Renal cortex interstitium (tissue), 15 donors: ENCODE results near the gene OSBPL7. TPM values are rescaled to one million over a fixed set of nuclear protein-coding genes. Genes with fewer than 3 reads are reported as not detected.

Experiments used
- DNase-seq, 11 donors: peaks; one replicate each; pipeline ENCODE4 v3.0.0-alpha.2; 2013; ENCODE audit warnings: low read depth in 9 of 11, low spot score in 4 of 11; ENCODE audit errors: extremely low read depth in 1 of 11
- long read RNA-seq, 16 experiments: transcript quantifications; one replicate each; lab custom pipeline, GENCODE V29; 2026
- polyA plus RNA-seq, 3 donors: library from polyadenylated mRNA; unstranded; fragments of 120-200 nt; gene quantifications; one replicate each; pipeline ENCODE4 v1.2.1, GENCODE V29; 2013; ENCODE audit not compliant: insufficient read length in 3 of 3

OSBPL7 gene, protein sequence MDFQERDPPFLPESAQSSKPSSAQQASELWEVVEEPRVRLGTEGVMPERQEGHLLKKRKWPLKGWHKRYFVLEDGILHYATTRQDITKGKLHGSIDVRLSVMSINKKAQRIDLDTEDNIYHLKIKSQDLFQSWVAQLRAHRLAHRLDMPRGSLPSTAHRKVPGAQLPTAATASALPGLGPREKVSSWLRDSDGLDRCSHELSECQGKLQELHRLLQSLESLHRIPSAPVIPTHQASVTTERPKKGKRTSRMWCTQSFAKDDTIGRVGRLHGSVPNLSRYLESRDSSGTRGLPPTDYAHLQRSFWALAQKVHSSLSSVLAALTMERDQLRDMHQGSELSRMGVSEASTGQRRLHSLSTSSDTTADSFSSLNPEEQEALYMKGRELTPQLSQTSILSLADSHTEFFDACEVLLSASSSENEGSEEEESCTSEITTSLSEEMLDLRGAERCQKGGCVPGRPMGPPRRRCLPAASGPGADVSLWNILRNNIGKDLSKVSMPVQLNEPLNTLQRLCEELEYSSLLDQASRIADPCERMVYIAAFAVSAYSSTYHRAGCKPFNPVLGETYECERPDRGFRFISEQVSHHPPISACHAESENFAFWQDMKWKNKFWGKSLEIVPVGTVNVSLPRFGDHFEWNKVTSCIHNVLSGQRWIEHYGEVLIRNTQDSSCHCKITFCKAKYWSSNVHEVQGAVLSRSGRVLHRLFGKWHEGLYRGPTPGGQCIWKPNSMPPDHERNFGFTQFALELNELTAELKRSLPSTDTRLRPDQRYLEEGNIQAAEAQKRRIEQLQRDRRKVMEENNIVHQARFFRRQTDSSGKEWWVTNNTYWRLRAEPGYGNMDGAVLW
- polyA plus RNA-seq: 10 to 100 TPM; 12.5 to 18.6 (median 13.4) TPM
- long read RNA-seq, donor 1, partial matches to known transcripts: 0 of 1 reads
- long read RNA-seq, donor 1, other reads (novel, unspliced or antisense): 0 of 1 reads
- long read RNA-seq, donor 2, partial matches to known transcripts: 0 of 1 reads
- long read RNA-seq, donor 2, other reads (novel, unspliced or antisense): 0 of 1 reads
- long read RNA-seq, donor 3: 0 reads
- long read RNA-seq, donor 4, partial matches to known transcripts: 0 of 2 reads
- long read RNA-seq, donor 4, other reads (novel, unspliced or antisense): 0 of 2 reads
- long read RNA-seq, donor 5: 0 reads
- long read RNA-seq, donor 6, partial matches to known transcripts: 0 of 3 reads
- long read RNA-seq, donor 6, other reads (novel, unspliced or antisense): 0 of 3 reads
- long read RNA-seq, donor 7: 0 reads
- long read RNA-seq, donor 8: 0 reads
- long read RNA-seq, donor 9: 0 reads
- long read RNA-seq, donor 10: 0 reads
- long read RNA-seq, donor 11, partial matches to known transcripts: 0 of 1 reads
- long read RNA-seq, donor 11, other reads (novel, unspliced or antisense): 0 of 1 reads
- long read RNA-seq, donor 12: 0 reads
- long read RNA-seq, donor 13: 0 reads
- long read RNA-seq, donor 14: 0 reads
- long read RNA-seq, donor 15, partial matches to known transcripts: 0 of 1 reads
- long read RNA-seq, donor 15, other reads (novel, unspliced or antisense): 0 of 1 reads
- long read RNA-seq, donor 16, partial matches to known transcripts: 0 of 1 reads
- long read RNA-seq, donor 16, other reads (novel, unspliced or antisense): 0 of 1 reads

DNA sequence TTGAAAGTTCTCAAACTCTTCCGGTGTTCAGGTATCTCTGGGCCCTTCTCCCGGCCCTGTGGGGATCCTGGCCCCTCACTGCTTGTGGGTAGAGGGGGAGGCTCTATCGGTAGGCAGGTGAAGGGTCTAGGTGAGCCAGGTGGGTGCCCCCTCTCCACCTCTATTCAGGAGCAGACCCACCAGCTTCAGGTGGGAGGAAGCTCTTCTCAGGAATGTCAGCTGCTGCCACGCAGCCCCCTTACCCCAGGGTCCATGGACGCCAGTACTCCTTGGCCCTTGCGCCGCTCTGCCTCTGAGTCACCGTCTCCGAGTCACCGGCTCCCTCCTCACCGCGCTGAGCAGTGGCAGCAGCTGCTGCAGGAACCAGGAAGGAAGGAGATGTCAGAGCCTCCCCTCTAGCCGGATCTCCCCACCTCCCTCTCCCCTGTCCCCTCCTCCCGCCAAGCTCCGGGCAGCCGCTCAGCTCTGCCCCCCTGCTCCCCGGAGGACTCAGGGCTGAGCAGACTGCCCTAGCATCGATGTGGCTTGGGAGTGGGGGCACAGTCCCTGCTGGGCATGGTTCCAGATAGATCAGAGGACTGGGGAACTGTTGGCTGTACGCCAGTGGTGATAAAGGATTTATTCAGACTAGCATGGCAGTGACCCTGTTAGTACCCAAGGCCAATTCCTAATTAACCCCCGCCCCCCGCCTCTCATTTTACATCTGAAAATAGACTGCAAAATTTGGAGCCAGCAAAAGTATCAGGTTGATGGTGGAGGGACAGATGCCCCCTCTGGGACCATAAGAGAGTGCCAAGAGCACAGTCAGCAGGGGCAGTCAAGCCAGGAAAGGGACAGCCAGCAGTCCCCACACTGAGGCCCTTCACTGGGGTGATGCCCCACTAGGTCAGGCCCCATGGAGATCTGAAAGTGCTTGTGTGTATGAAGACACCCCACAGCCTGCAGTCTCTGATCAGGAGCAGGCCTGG is at the start of gene OSBPL7:
Gene OSBPL7, minus strand, starts transcription at position 371 of the 968 bp plus-strand sequence. CDS start 1,516 bp downstream, outside the sequence.
- peak in 10 of 11 donors; percentile 55 to 85 (median 66) for DNase-seq

DNA sequence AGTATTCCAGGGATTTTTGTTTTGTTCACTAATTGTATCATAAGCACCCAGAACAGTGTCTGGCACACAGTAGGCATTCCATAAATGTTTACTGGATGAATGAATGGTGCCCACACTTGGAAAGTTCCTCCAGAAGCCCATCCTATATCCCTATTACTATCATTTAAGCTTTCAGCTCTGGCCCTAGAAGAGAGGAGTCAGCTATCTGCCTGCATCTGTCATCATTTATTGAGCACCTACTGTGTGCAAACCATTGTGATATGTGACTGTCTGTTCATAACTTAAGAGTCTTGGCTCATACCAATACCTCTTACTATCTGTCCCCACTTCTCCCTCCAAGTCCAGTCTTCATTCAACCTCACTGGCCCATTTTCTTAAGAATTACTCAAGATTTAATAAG is 49.5 kb upstream of the OSBPL7 start:
- DNase-seq: no peak

DNA sequence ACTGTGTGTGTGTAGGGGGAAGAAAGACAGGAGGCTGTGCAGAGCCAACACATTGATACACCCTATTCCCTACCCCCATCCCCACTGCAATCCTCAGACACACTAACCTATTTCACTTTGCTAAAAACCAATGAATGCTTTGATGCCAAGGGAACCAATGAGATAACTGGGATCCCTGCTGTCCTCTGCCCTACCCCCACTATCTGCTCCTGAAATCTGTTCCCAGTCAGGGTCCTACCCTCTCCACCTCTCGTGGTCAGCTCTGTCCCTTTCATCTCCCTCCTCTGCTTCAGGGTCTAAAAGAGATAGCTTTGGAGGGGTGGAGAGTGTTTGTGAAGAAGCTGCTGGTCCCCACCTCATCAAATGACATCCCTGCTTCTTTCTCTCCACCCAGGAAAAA is 48.5 kb upstream of the OSBPL7 start:
- no peak for DNase-seq

DNA sequence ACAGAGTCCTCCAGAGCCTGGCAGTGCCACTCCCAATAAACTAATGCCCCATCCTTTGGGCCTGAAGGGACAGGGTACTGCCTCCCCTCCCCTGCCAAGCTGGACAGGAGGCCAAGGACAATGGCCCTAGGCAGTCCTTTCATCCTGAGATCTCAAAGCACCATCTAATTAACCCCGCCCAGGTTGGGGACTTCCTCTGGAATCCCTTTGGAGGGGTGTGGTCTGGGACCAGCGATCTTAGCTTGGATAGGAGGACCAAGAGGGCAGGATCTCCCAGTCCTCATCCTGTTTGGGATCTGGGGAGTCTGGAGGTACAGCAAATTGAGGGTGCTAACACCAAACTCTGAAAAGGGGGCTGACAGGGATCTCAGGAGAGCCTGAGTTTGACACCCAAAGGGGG is 47.5 kb upstream of the OSBPL7 start:
- no peak for DNase-seq

DNA sequence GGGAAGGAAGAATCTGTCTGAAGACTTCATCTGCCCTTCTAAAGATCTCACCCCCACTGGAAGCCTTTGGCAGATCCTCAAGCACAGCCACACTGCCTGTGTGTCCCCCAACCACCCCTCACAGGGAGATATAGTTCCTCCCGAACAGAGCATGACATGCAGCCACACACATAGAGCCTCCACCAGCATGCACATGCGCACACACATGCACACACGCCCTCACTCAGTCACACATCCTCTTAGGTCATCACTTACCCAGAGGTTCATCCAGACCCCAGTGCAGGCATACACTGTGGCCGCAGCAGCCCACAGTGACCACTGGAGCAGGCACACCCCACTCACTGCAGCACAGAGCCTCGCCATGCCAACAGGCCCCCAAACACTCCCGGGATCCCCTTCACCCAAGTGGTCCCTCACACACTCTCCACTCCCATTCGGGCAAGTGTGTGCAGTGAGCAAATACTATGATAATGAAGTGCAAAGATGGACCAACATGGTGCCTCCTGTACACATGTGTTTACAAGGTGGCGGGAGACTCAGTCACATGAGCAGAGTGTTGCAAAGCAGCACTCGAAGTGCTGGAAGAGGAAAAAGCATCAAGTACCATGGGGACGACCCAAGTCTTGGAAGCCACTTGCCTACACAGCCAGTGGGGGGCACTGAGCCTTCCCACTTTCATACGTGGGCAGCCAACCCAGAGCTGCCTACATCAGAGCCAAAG is 46.4 kb upstream of the OSBPL7 start:
- no peak for DNase-seq

DNA sequence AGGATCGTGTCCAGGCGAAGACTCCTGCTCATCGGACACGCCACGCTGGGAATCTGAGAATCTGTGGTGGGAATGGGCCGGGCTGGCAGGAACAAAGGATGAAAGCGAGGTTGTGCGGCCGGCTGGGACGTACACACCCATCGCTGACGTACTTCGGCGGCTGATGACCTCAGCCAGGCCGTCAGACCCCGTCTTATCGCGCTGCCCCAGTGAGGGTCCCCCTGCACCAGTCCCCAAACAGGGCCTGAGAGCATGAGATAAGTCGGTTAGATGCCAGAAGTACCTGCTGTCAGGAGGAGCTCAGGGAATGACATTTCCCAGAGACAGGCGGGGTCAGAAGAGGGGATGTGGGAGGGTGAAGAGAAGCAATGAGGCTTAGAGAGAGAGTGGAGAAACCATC is 45.3 kb upstream of the OSBPL7 start:
- DNase-seq: no peak

DNA sequence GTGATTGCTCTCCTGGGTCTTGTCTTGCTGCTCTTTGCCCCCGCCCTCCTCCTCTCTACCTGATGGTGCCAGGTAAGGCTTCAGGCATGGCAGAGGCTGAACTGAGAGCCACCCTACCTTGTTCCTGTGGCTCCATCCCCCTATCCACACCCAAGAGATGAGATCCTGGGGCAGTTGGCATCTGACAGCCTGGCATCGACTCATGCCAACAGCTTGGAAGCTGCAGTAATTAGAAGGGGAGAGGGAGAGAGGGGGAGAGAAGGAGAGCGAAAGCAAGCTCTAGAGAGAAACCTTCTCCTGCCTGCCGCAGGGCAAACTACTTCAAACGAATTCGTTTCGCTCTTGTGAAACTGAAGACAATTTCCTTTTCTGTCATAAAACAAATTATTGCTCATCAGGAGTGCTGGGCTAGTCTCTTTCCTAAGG is 43.2 kb upstream of the OSBPL7 start:
- no peak for DNase-seq

DNA sequence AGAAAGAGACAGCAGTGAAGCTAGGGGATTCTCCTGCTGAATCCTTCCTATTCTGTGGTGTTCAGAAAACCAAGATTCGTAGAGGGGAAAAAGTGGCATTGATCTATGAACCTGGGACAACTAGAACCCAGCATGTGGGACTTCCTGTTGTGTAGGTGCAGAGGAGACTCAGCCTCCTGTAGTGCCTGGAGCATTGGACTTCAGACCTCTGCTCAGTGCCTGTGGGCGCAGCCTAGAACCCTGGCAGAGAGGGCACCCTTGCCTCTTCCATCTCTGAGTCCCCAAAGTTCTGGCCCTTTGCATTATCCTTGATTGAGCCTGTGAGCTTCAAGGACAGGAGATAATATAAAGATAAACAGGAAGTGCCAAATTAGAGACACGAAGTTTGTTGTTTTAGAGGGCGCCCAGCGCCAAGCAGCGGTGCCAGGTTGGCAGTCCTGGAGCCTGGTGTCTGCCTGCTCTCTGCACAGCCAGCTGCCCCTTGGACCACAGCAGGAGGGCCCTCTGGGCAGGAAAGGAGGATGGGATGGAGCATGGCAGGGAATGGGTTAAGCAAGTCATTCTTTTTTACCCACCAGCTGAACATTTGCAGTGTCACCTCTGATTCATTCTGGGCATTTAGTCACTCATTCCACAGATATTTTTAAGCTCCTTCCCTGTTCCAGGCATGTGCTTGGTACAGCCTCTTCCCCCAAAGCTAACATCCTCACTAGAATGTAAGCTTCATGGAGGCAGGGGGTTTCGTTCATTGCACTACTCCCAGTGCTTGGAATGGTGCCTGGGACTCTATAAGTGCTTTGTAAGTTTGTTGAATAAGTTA is 41.2 kb upstream of the OSBPL7 start:
- no peak for DNase-seq

DNA sequence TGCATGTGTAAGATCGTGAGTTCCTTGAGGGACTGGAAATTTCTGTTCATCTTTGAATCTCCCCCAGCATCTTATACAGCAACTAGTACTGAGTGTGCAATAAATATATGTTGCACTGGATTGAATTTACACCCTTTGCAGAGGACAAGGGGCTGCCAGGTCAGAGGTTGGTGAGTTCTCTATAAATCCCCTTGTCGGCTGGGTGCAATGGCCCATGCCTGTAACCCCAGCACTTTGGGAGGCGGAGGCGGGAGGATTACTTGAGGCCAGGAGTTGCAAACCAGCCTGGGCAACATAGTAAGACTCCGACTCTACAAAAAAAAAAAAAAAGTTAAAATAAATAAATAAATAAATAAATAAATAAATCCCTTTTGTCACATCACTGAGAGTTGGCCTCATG is 38.8 kb upstream of the OSBPL7 start:
- no peak for DNase-seq

DNA sequence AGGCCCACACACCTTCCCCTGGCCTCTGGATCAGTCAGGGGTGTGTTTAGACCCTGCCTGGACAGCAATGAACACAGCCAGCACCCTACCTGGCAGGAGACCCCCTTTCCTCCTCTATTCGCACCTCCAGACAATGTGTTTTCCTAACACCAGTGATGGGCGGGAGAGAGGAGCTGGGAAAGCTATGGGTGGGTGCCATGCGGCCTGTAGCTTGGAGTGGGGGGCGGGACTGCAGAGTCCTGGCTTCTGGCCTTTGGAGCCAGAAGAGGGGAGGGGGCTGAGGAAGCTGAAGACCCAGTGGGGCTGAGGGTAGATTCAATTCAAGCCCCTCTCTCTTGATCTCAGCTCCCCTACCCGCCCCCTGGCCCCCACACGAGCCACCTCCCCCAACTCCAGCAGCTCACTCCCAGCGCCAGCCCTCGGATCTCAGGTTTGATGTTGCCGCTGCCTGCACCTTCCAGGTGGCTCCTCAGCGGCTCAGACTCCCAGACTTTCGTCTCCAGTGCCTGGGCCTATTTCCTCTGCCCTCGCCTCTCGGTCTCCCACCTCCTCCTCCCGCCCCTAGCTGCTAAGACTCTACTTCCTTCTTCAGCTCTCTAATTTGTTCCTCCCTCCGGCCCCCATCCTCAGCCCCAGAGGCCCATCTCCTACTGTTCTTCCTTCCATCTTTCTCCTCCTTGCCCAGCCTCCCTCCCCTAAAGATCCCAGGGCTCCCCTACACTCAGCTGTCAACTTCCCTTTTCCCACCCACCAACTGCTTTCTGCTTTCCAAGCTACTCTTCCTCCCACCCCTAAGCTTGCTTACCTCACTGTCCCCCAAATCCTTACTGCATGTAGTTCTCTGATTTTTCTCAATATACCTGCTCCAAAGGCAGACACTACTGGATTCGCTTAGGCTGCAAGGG is 36.2 kb upstream of the OSBPL7 start:
- no peak for DNase-seq

DNA sequence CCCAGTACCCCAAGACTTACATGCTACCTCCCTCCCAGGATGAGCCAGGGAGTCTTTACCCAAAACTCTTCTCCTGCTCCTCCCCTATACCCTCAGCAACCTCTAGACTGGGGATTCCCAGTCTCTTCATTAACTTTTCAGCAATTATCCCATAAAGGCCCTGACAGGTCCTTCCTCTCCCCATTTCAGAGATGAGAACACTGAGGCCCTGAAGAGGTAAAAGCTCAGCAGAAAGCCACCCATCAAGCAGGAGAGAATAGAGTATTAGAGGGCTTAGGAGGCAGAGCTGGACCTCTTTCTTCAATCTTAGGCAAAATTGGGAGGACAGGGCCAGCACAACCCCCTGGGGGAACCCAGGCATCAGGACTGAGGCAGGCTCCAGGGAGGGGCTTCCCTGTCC is 35.2 kb upstream of the OSBPL7 start:
- no peak for DNase-seq

DNA sequence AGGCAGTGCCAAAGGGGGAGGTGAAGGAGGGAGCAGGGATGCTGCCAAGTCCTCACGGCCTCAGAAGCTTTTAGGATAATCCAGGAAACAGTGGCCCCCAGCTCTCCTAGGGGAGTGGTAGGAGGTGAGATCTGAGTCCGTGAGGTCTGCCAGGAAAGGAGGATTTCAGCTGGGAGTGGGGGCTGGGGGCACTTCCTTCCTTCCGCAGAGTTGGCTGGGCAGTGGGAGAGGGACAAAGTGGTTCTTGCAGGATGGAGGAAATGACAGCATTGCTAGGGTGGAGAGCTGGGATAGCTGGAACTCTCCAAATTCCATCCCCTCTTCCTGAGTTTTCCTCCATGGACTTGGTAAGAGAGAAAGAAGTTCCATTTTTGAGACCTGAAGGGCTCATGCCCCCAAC is 34.1 kb upstream of the OSBPL7 start:
- no peak for DNase-seq

DNA sequence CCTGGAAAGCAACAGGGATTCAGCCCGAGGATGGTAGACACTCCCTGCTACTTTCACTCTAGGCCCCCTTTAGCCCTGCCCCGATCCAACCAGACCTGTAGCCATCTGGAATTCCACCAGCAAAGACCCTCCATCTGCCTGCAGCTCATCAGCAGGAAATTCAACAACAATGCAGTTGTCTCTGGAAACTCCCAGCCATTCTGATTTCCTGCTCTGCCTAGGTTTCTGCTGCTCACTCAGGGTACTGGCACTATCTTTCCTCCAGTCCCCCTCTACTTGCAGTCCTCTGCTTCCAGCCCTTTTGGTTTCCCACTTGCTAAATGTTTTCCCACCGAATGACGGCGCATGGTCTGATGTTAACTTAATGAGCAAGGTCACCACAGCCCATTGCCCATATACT is 32.0 kb upstream of the OSBPL7 start:
- DNase-seq: no peak

DNA sequence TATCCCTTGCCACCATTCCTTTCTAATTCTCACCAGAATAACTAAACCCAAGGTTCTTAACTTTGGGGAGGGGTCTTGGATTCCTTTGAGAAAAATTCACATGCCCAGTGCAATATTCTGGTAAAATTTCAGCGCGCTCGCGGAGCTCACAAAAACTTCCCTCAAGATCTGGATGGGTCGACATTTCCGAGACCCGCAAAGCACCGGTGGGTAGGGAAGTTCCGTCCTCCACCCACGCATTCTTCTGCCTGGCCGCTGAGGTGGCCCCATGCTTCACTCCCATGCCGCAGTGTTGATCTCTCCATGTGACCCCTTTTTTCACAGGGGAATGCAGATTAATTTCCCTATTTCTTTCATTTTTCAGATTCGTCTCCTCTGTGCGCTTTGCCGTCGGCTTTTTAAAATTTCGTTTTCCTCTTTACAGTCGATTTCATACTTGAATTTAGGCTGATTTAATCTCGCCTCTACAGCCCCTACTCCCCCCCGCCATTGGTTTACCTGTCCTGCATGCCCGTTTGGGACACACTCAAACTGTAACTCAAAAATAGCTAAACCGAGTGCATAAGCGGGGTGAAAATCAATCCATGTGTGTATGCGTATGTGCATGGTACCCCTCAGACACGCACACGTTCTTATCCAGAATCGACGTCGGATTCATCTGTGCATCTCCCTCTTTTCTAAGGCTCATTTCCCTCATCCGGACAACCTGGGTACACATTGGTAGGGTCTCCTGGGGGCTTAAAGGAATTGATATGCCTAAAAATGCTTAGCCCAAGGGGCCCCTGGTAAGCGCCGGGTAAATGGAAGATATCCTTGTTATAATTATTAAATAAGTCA is 30.7 kb upstream of the OSBPL7 start:
- no peak for DNase-seq
